Measurements from ENCODE around the gene PPDPF. TPM values are rescaled to one million over a fixed set of nuclear protein-coding genes. Genes with fewer than 3 reads are reported as not detected.

PPDPF gene
- total RNA-seq, 1 experiment from 2014 or later: 243 TPM

GRCh38 chr20:63503524-63503923, 17.0 kb upstream of the PPDPF start:
- Histone ChIP-seq H3K27ac (no peak overlapping the region), H3K4me2 (no peak overlapping the region), H3K4me1 (replicated peaks; ENCODE audit: insufficient read depth) (no peaks in the 10 kb centered on the region), H3F3A (ENCODE audit: insufficient read depth, low read depth) (peaks cover 5% of the 10 kb centered on the region), H4K20me1 (ENCODE audit: insufficient read depth) (no peaks in the 10 kb centered on the region), H3K9me2 (ENCODE audit: insufficient read depth) (no peaks in the 10 kb centered on the region), H3K4me3 (no peak overlapping the region), H3K79me2 (ENCODE audit: low read depth) (no peaks in the 10 kb centered on the region), H3K9me3 (ENCODE audit: insufficient read depth, low read depth) (peaks cover 4% of the 10 kb centered on the region), H3K27me3 (ENCODE audit: insufficient read depth, low read depth) (peaks cover 71% of the 10 kb centered on the region), H3K36me3 (ENCODE audit: low read depth) (no peaks in the 10 kb centered on the region), H2AFZ (no peak overlapping the region)
- intact Hi-C loops (cut with micrococcal nuclease; ENCODE audit: unreplicated experiment): no loop called here
- POLR2A ChIA-PET (ENCODE audit: unreplicated experiment): no interaction called here
- TF ChIP-seq CTCF (conservative IDR thresholded peaks at IDR 0.05) (no peak), EZH2 (IDR thresholded peaks at IDR 0.05; ENCODE audit: low read depth) (no peak)
- no TSS peak for BruUV-seq (replicated peaks)
- CTCF ChIA-PET: no interaction called here
- no peak for DNase-seq

GRCh38 chr20:63504642-63505041, 15.9 kb upstream of the PPDPF start:
- peaks cover 75% of the 10 kb centered on the region for H3K27me3 ChIP-seq (ENCODE audit: insufficient read depth, low read depth)
- CTCF ChIA-PET: no interaction called here
- no peak overlapping the region for H2AFZ ChIP-seq
- peaks cover 4% of the 10 kb centered on the region for H3K9me3 ChIP-seq (ENCODE audit: insufficient read depth, low read depth)
- no TSS peak for BruUV-seq (replicated peaks)
- POLR2A ChIA-PET (ENCODE audit: unreplicated experiment): no interaction called here
- H3K27ac ChIP-seq: no peak overlapping the region
- intact Hi-C loops (cut with micrococcal nuclease; ENCODE audit: unreplicated experiment): no loop called here
- no peaks in the 10 kb centered on the region for H3K79me2 ChIP-seq (ENCODE audit: low read depth)
- H3K9me2 ChIP-seq (ENCODE audit: insufficient read depth): no peaks in the 10 kb centered on the region
- no peaks in the 10 kb centered on the region for H3K4me1 ChIP-seq (replicated peaks; ENCODE audit: insufficient read depth)
- H3F3A ChIP-seq (ENCODE audit: insufficient read depth, low read depth): peaks cover 5% of the 10 kb centered on the region
- no peaks in the 10 kb centered on the region for H3K36me3 ChIP-seq (ENCODE audit: low read depth)
- no peak overlapping the region for H3K4me2 ChIP-seq
- H3K4me3 ChIP-seq: no peak overlapping the region
- no peak for DNase-seq
- TF ChIP-seq CTCF (conservative IDR thresholded peaks at IDR 0.05): no peak
- no peak for TF ChIP-seq EZH2 (IDR thresholded peaks at IDR 0.05; ENCODE audit: low read depth)
- H4K20me1 ChIP-seq (ENCODE audit: insufficient read depth): no peaks in the 10 kb centered on the region

- intact Hi-C loops (cut with micrococcal nuclease; ENCODE audit: unreplicated experiment): no loop called here
- CTCF ChIA-PET: no interaction called here
These were observed 15.3 kb upstream of the PPDPF start for GRCh38 chr20:63505281-63505680.

More at GRCh38 chr20:63505281-63505680, 15.3 kb upstream of the PPDPF start:
- Histone ChIP-seq H3K36me3 (ENCODE audit: low read depth) (no peaks in the 10 kb centered on the region), H3K9me2 (ENCODE audit: insufficient read depth) (no peaks in the 10 kb centered on the region), H3K27ac (no peak overlapping the region), H3K79me2 (ENCODE audit: low read depth) (no peaks in the 10 kb centered on the region), H3K9me3 (ENCODE audit: insufficient read depth, low read depth) (peaks cover 4% of the 10 kb centered on the region), H2AFZ (no peak overlapping the region), H3K4me3 (no peak overlapping the region), H3K4me2 (no peak overlapping the region), H3K4me1 (replicated peaks; ENCODE audit: insufficient read depth) (no peaks in the 10 kb centered on the region), H3F3A (ENCODE audit: insufficient read depth, low read depth) (peaks cover 7% of the 10 kb centered on the region), H4K20me1 (ENCODE audit: insufficient read depth) (no peaks in the 10 kb centered on the region), H3K27me3 (ENCODE audit: insufficient read depth, low read depth) (peaks cover 75% of the 10 kb centered on the region)
- TF ChIP-seq EZH2 (IDR thresholded peaks at IDR 0.05; ENCODE audit: low read depth): no peak
- TF ChIP-seq CTCF (conservative IDR thresholded peaks at IDR 0.05): no peak
- POLR2A ChIA-PET (ENCODE audit: unreplicated experiment): no interaction called here
- BruUV-seq (replicated peaks): no TSS peak
- no peak for DNase-seq

Measured in PC-9 (cell line).